Astrocyte of the spinal cord (primary cell): ENCODE measurements around the gene ARMCX6.
"Not testable (repeated sequence)": the region's sequence is repeated elsewhere in the genome, so short reads cannot be mapped to it uniquely, and the experiment has no call there.

Experiments used
- DNase-seq: peaks from one replicate; pipeline ENCODE4 v3.0.0; 2011; ENCODE audit warnings: low read depth, low spot score
- H3K4me3 ChIP-seq: 2 replicates; pipeline ENCODE4 v1.5.1; 2011; ENCODE audit warnings: low read depth, mild to moderate bottlenecking, low read length, moderate library complexity
- CTCF ChIP-seq: IDR thresholded peaks from 2 replicates; pipeline ENCODE4 v1.5.1; 2012; ENCODE audit warnings: low read depth, mild to moderate bottlenecking, low read length, inconsistent platforms
- in situ Hi-C: cut with HindIII; loops from 2 replicates; pipeline ENCODE4 v1.10.0; 2017; ENCODE audit warnings: low sequenced_read_pairs

Gene ARMCX6

GRCh38 chrX:101617211-101618191, at the start of gene ARMCX6:
ARMCX6 (minus strand) TSS chrX:101618000; CDS start chrX:101616620, 1,380 bp downstream.
- TF ChIP-seq CTCF, result peak; percentile 48
- peak; percentile 73 for DNase-seq
- in situ Hi-C loops, result no loop called here
- peak within 1 kb of the TSS; percentile 50 for H3K4me3 ChIP-seq

GRCh38 chrX:101659601-101660063, 41.8 kb upstream of the ARMCX6 start, which contains the start of gene ARMCX2:
ARMCX2 (minus strand) TSS chrX:101659850; CDS start chrX:101657588, 2,262 bp downstream.
- DNase-seq, result peak; percentile 53
- in situ Hi-C loops, result no loop called here
- peak within 1 kb of the TSS; percentile 71 for H3K4me3 ChIP-seq
- TF ChIP-seq CTCF, result no peak

GRCh38 chrX:101658661-101659491, 41.1 kb upstream of the ARMCX6 start:
- no peak for TF ChIP-seq CTCF
- peak; percentile 59 for DNase-seq
- in situ Hi-C loops, result no loop called here
- peak overlapping the region; percentile 71 for H3K4me3 ChIP-seq

- no peak for TF ChIP-seq CTCF
- DNase-seq, result no peak
- H3K4me3 ChIP-seq, result no peak overlapping the region
- in situ Hi-C loops, result no loop called here
Measured at GRCh38 chrX:101657495-101657894, 39.7 kb upstream of the ARMCX6 start.

- no peak for TF ChIP-seq CTCF
- in situ Hi-C loops, result no loop called here
- no peak overlapping the region for H3K4me3 ChIP-seq
- DNase-seq, result no peak
Measured at GRCh38 chrX:101656817-101657216, 39.0 kb upstream of the ARMCX6 start.

- DNase-seq, result no peak
- in situ Hi-C loops, result no loop called here
- H3K4me3 ChIP-seq, result no peak overlapping the region
- TF ChIP-seq CTCF, result no peak
Measured at GRCh38 chrX:101655534-101655933, 37.7 kb upstream of the ARMCX6 start.

GRCh38 chrX:101647716-101648115, 29.9 kb upstream of the ARMCX6 start:
- in situ Hi-C loops, DNase-seq, H3K4me3 ChIP-seq: not testable (repeated sequence)
